GM19238 (cell line): ENCODE measurements around the gene RNASE13.

Experiments
- DNase-seq: peaks from one replicate; pipeline ENCODE4 v3.0.0; 2011; ENCODE audit warnings: low spot score; ENCODE audit not compliant: insufficient read length

RNASE13 gene

GRCh38 chr14:21066882-21067502 is 32.4 kb upstream of the RNASE13 start:
- DNase-seq, result no peak

GRCh38 chr14:21063479-21063878 is 28.9 kb upstream of the RNASE13 start:
- no peak for DNase-seq

- no peak for DNase-seq
Measured at GRCh38 chr14:21061347-21061668, 26.7 kb upstream of the RNASE13 start.

GRCh38 chr14:21060614-21061346 is 26.2 kb upstream of the RNASE13 start:
- DNase-seq, result no peak

GRCh38 chr14:21059842-21060613 is 25.4 kb upstream of the RNASE13 start:
- no peak for DNase-seq

- no peak for DNase-seq
Measured at GRCh38 chr14:21058903-21059302, 24.3 kb upstream of the RNASE13 start.

- DNase-seq, result no peak
Measured at GRCh38 chr14:21057803-21058675, 23.4 kb upstream of the RNASE13 start, which contains the start of gene RNASE8. RNASE8 (plus strand) TSS chr14:21057822; CDS start chr14:21057893, 71 bp downstream.

- no peak for DNase-seq
Measured at GRCh38 chr14:21056520-21057163, 22.0 kb upstream of the RNASE13 start.

- DNase-seq, result no peak
Measured at GRCh38 chr14:21055432-21056117, 21.0 kb upstream of the RNASE13 start.

GRCh38 chr14:21054768-21055145 is 20.1 kb upstream of the RNASE13 start:
- no peak for DNase-seq

GRCh38 chr14:21054123-21054767 is 19.6 kb upstream of the RNASE13 start:
- DNase-seq, result no peak

GRCh38 chr14:21053184-21054122 is 18.8 kb upstream of the RNASE13 start:
- DNase-seq, result no peak

- DNase-seq, result no peak
Measured at GRCh38 chr14:21050597-21050996, 16.0 kb upstream of the RNASE13 start.

GRCh38 chr14:21049271-21049673 is 14.7 kb upstream of the RNASE13 start:
- no peak for DNase-seq

- DNase-seq, result no peak
Measured at GRCh38 chr14:21048638-21049037, 14.0 kb upstream of the RNASE13 start.

GRCh38 chr14:21047378-21047781 is 12.8 kb upstream of the RNASE13 start:
- no peak for DNase-seq

- no peak for DNase-seq
Measured at GRCh38 chr14:21043974-21044618, 9.5 kb upstream of the RNASE13 start.

GRCh38 chr14:21043387-21043973 is 8.9 kb upstream of the RNASE13 start:
- DNase-seq, result no peak
